Activated gamma-delta T cell (primary cell): ENCODE measurements around the gene SEMA5B.

Experiments used
- DNase-seq: peaks from one replicate; lab custom pipeline; 2025; lab: John Stamatoyannopoulos, UW

SEMA5B gene

DNA sequence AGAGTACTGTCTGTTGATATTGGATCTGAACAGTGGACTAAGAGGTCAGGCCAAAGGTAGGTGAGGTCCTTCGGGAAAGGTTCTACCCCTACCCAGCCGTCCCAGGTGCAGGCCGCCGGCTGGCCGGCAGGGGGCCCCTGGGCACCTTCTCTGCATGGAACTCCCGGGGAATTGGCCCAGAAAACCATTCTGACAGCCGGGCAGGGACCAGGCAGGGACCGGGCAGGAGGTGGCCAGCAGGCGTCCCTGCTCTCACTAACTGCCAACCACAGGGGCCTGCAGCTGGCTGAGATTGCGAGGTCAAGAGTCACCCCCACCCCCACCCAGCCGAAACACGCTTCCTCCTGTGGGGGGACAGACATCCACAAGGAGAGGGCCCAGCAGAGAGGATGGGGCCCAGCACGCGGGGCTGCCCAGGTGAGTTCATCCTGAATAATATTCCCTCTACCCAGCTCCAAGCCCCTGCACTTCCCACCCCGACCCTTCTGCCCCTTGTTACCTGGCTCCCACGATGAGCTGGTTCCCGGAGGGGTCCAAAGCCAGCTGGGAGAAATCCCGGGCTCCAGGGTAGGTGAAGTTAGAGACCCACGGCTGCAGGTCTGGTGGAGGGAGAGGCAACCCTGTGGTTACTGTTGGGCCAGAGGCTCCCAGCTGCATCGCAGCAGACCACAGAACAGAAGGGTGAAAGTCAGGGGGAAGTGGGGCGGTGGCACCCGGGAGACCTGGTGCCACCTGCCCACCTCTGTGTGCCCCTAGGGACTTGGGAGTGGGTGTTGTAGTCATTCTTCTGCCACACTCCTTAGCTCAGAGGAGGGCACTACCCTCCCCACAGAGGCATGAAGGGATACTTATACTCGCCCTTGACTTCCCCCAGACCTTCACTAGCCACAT lies 84.4 kb downstream of the SEMA5B start:
- no peak for DNase-seq

DNA sequence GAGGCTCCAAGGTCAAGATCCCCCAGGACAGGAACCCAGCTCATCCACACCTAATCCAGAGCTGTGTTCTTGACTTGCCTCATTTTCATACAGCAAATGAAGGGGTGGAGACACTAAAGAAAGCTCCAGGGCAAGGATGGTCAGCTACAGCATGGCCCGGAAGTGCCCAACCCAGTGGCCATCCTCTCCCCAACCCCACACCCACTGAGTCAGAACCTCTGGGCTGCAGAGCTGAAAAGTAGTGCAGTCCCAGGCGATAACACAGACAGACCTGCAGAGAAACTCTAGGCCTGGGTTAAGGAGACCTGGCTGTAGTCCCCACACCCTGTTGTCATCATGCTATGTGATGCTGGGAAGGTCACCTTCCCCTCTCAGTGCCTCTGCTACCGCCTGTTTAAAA lies 85.3 kb downstream of the SEMA5B start:
- DNase-seq, result no peak

DNA sequence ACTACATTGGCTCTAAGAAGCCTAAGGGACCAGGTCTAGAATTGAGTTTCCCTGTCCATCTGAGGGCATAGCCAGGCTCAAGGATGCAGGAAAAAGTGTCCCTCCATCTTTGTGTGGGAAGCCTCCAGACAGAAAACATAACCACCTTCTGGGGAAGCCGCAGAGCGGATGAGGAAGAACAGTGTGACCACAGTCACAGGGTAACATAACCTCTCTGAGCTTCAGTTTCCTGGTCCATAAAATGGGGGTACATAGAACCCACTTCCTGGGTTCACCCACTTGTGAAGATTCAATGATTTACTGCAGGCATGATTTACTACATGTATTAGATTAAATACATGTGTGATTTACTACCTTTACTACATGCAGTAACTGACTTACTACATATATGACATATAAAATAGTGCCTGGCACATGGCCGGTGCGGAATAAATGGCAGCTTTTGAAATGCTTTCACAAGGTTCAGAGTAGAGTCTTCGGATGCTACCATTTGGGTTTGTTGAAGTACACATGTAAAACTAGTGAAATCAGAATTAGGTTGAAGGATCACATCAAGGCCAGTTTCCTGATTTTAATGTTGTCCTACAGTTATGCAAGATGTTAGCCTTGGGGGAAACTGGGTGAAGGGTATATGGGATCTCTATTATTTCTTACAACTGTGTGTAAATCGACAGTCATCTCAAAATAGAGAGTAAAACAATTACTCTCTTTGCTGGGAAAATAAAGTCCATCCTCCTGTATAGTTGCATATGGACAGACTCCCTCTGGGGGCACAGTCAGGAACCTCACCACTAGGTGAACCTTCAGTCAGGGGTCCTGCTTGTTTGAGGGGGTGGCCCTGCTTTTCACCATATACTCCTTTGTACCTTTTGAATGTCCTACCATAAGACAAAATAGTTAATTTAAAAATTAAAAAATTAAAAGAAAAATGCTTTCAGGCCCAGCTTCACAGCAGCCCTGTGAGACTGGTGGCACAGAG lies 86.0 kb downstream of the SEMA5B start:
- DNase-seq, result no peak

DNA sequence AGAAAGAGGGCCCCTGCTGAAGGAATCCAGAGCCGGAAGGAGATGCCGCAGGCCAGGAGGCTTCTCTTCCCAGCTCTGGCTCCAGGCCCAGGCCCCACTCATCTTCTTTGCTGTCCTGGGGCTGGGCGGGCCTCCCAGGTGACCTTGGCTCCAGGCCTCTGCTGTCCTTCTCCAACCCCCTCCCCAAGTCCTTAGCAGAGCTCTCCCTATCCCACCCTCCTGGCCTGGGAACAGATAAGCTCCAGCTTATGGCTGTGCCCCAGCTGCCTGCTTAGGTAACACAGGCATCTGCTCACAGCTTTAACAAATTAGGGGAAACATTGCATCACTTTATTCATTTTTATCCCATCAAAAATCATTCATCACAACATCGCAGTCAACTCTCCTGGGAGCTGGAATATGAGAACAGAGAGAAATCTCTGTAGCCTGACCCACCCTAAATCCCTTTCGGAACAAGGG lies 86.9 kb downstream of the SEMA5B start:
- DNase-seq, result no peak

DNA sequence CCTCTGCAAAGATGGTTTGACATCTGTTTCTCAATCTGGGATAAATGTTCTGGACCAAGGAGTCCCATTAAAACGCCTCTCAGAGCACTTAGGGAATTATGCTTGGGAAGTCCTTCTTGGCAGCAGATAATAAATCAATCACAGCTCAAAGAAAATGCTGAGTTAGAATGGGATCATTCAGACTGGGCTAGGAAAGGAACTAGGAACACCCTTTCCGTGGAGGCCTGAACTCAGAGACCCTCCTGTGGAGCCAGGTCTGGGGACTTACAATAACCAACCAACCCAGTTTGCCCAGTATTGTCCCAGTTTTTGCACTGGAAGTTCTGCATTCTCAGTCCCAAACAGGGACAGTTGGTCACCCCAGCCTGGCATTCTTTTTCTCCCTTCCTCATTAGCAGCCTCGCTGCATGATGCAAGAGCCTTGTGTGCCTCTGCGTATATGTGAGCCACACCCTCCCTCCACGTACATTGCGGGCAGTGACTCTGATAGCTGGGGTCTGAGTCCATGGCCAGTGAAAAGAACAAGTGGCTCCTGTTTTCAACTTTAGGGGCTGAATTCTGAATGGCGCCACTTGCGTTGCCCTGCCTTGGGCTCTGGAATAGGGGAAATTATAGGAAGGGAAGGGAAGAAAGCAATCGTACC lies 88.7 kb downstream of the SEMA5B start:
- DNase-seq, result no peak

DNA sequence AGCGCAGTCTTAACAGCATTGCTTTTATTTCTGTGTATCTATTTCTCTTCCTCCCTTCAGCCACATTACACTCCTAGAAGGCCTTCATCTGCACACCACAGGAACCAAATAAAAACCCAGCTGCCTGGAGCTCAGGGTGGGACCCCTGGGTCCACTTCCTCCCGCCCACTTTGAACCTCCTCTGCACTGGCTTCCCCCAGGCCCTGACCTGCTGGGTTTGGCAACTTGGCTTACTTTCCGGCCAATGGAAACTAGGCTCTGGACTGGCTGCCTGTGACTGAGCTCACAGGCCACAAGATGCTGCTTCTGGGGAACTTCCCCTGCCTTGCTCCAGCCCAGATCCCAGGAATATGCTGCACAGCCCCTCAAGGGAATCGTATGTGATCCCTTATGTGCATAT lies 89.8 kb downstream of the SEMA5B start:
- no peak for DNase-seq

DNA sequence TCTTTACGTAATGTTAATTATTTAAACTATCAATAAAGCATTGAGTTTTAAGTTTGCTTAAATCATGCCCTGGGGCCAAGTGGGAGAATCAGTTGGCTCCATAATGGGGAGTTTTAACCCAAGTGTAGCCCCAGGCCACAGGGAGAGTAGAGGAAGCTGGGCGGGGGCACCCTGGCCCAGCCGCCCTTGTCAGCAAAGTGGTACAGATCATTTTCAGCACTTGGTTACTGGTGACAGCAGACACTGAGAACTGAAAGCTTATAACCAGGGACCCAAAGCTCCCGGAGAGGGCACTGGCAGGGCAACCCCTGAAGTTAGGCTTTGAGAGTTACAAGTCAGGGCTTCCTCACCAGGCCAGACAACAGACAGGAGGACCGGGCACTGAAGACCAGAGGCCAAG lies 90.6 kb downstream of the SEMA5B start:
- DNase-seq, result no peak

DNA sequence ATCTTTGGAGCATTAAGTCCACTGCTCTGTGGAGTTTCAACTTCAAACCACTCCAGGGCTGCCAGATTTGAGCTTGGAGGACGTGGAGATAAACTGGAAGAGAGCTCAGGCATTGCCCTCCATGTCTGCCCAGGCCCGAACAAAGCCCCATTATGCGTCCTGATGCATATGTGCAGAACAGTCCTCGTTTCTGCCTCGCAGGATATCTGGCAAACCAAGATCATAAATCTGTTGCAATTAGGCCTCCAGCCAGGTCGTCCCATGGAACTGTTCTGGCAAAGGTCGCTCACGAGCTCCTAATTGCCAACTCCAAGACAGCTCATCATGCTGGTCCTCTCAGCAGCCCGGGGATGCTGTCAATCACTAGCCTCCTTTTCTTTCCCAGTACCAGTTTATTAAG lies 91.2 kb downstream of the SEMA5B start:
- DNase-seq, result no peak

DNA sequence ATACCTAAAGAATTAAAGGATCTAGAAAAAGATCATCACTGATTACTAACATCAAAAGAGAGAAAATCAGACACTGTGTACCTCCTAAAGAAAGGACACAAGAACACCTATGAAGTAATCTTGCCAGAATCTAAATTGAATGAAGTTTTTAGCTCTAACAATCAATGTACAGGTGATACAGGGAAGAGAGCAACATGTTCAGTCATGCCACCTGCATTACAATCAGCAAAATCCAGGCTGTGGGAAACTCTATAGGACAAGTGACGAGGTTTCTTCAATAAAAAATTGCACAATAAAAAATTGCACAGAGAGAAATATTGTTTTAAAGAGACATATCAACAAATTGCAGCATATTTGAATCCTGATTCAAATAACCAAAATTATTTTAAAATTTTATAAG lies 93.3 kb downstream of the SEMA5B start:
- DNase-seq, result no peak

DNA sequence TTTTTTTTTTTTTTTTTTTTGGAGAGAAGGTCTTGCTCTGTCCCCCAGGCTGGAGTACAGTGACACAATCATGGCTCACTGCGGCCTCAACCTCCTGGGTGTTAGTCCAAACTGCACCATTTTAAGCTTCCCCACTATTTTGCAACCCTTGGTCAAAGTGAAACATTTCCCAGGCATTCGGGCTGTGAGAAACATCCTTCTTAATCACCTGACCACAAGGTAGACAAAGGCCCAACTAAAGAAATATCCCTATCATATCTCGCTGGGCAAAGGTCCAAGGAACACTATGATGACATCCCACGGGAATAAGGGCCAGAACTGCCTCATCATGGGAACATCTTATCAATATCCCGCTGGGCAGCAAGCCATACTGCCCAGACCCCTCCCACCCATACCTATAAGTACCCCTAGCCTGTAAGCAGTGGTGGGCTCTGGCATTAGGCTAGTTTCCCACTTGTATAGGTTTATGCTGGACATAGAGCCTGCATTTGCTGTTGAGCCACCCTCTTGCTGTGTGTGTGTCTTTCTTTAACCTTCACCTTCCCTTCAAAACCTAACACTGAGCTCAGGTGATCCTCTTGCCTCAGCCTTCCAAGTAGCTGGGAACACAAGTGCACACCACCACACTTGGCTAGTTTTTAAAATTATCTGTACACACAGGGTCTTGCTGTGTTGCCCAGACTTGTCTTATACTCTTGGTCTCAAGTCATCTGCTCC lies 95.2 kb downstream of the SEMA5B start:
- no peak for DNase-seq

DNA sequence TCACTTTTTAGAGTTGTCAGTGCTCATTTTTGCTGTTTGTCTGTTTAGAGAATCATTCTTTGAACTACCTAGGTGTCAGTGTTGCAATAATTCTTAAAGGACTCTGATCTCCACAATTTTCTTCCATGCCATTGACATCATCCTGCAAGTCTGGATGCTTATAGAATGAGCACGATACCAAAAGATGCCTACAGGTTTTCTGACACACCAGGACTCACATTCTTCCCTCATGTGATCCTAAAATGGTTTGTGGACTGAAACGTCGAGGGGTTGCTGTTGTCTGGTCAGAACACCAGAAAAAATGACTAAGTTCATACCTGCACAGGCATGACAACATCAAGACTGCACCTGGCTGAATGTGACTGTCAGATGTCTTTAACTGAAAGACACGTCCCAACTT lies 95.9 kb downstream of the SEMA5B start:
- no peak for DNase-seq

DNA sequence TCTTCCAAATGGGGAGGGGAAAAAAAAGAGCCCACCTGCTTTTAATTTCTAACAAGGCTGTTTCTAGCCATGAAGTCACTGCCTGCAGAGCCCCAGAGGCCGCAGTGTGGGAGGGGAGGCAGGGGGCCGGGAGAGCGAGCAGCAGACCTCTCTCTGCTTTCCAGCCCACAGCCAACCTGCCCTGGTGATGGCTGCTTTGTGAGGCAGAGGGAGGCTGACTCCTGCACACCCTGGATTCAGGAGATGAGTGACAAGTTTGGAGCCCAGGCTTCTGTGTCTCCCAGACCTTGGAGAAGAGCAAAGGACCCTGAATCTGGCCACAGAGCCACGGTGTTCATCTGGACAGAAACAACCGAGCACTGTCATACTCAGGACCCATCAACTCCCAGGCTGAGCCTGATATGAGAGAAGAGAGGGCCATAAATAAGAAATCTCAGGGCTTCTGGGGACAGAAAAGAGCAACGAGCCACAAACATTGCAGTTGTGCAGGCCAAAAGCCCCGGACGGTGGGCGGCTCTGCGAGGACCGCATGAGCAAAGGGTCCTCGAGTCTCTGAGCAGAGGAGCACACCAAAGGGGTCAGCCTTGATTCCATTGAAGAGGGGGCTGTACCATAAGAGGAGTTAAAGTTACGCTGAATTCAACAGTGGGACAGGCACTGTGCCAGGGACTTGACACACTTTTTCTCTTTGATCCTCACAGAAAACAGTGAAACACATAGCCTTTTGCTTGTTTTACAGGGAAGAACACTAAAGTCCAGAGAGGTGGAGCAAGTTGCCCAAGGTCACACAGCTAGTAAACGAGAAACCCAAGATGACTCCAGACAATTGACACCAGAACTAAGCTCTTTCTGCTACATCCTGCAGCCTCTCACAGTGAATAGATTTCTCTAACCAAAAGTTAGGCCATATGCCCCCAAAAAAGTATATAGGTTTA lies 97.2 kb downstream of the SEMA5B start:
- no peak for DNase-seq

DNA sequence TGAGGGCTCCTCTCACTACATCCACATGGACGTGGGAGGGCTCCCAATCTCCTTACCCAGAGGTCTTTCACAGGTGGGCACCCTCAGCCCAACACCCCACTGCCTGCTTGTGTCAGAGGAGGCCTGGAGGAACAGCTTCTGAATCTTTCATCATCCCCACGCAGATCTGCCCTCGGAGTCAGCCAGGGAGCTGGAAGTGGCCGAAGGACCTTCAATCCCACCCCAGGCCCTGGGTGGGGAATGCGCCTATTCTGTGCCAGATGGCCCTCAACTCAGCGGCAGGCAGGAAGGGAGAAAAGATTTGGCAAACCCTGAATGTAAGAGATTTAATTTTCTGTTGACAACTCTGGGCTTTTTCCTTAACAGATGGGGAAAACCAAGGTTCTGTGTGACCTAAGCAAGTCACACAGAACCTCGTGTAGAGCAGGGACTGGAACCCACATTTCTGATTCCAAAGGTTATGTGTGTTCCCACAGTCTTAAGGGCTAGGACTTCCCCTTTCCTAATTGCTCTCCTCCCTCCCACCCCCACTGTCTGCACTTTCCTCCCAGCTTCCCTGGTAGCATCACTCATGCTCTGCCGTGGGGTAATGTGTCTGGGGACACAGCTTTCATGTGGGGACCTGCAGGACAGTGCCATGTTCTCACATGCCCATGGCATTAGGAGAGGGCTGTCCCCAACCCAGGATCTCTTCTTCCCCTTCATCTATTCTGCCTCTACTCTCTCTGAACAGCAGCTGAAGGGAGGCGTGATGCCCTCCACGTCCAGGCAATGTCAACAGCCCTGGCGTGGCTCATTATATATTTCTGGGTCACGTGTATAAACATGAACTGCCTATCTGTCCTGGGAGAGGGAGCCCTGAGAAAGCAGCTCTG lies 98.1 kb downstream of the SEMA5B start:
- no peak for DNase-seq

DNA sequence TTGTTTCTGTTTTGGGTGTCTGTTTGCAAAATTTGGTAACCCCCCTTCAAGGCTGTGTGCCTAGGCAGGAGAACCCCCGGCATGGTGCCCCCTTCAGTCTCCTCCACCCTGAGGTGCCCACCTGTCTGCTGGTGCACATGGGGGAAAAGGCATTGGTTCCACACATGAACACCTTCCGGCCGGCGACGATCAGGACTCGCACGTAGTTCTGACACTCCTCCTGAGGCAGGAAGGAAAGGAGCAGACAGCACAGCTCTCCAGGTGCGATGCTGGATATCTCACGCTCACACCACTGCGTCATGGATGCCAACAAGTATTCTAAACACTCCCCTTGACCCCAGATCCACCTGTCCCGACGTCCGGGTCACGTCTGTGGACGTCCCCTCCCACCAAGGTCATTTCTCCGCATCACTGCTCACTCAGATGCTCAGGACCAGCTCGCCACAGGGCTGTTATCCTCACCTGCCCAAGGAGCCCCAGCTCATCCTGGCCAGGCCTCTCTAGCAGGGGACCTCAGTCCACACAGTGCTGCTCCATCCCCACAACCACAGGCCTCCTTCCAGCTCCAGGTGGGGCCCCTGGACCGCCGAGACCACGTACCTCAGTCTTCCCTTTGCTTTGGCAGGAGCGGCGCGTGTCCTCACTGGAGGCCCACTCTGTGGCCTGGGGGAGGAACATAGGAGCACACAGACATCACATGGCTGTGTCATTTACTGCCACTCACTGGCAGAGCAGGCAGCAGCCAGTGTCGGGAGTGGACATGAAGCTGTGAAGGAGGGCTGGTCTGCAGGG lies 99.0 kb downstream of the SEMA5B start:
- no peak for DNase-seq

DNA sequence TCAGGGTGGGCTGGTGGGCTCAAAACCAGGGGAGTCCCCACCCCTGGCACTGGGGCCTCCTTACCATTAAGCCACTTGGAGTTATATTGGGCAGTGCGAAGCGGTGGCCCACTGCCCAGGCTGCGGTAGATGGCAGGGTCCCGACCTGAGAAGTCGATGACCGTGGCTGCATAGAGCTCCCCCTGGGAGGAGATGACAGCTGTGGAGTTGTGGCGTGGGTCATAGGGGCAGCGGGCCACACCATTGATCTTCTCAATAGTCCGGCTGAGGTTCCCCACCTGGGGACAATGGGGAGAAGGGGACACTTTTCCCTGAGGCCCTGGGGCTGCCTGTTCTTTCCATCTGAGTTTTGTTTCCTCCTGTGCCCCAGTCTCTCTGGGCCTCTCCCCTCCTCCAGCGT lies 99.8 kb downstream of the SEMA5B start:
- DNase-seq, result no peak

DNA sequence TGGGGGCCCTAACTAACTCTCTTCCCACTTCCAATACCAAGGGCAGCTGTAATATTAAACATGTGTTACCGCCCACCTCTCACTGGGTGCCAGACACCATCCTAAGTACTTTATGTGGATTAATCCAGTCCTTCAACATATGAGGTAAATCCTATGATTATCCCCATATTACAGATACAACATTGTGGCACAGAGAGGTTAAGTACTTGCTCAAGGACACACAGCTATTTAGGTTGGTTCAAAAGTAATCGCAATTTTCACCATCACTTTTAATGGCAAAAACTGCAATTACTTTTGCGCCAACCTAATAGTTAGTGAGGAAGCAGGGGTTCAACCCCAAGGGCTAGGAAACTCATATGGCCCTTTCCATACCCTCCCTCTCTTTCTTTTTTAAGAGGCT lies 100.8 kb downstream of the SEMA5B start:
- no peak for DNase-seq

DNA sequence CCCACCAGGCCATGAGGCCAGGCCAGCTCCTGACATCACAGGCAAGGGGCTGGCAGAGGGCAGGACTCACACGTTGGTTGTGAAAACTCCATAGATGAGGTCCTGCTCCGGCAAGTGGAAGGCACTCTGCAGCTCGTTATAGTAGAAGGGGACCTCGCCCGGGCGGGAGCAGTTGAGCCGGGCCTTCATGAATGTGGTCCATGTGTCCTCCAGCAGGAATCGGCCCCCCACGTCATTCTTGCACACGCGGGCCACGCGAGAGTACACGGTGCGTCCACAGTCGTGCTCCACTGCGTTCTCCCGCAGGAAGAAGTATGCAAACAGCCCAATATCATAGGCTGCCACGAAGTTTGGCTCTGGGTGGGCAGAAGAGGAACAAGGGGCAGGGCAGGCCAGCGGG lies 101.2 kb downstream of the SEMA5B start:
- DNase-seq, result no peak

DNA sequence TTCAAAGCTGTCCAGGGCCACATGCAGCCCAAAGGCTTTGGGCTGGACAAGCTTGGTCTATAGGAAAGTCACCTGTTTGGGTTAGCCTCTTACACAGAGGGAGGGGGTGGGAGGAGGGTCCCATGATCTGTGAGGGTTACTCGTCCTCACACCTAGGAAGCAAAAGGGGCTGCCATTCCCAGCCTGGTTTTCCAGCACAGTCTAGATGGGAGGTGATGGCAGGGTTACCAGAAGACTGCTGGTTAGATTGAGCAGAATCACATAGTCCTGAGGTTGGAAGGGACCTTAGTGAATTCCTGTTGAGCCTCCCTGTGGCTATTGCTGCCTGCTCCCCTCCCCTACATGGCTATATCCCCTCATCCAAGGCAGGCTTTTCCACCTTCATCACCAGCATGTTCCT lies 101.8 kb downstream of the SEMA5B start:
- DNase-seq, result no peak

DNA sequence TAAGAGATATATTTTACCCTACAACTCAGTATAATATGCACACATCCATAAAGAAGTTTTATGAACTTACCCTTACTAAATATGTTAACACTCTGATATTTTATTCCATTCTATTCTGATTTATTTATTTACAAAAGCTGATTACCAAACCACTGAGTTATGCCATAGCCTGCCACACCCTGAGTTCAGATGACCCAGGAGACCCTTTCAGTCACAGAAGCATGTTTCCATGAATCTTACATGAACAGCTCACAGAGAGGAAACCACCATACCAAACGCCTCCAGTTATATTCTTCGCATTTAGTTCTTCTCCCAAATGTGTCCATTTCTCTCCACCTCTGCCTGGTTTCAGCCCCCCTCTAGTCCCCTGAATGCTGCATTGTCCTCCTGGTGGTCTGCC lies 103.5 kb downstream of the SEMA5B start:
- no peak for DNase-seq
